WTC11 (cell line): ENCODE results near the gene DLGAP5.

Experiments used
- CTCF ChIP-seq: fragments of 200-600 bp; IDR thresholded peaks from 2 replicates; pipeline ENCODE4 v1.8.0; 2022; ENCODE audit warnings: antibody characterized with exemption
- IRF2 ChIP-seq: sonication (generic); formaldehyde crosslinking; IDR thresholded peaks from 2 replicates; pipeline ENCODE4 v1.8.0; 2022; ENCODE audit warnings: low read depth, missing genetic modification reagents, borderline replicate concordance
- MAX ChIP-seq: sonication (generic); formaldehyde crosslinking; IDR thresholded peaks from 2 replicates; pipeline ENCODE4 v1.8.0; 2022; ENCODE audit warnings: mild to moderate bottlenecking, missing genetic modification reagents
- TF ChIP-seq, protein P1 (sequence below): fragments of 250-450 bp; sonication (Bioruptor Pico); IDR thresholded peaks from 2 replicates; pipeline ENCODE4 v1.8.0; 2021; ENCODE audit warnings: mild to moderate bottlenecking
- TF ChIP-seq, protein P2 (sequence below): sonication (generic); formaldehyde crosslinking; conservative IDR thresholded peaks from 2 replicates; pipeline ENCODE4 v1.8.1; 2022; ENCODE audit warnings: mild to moderate bottlenecking, missing genetic modification reagents

DNA sequence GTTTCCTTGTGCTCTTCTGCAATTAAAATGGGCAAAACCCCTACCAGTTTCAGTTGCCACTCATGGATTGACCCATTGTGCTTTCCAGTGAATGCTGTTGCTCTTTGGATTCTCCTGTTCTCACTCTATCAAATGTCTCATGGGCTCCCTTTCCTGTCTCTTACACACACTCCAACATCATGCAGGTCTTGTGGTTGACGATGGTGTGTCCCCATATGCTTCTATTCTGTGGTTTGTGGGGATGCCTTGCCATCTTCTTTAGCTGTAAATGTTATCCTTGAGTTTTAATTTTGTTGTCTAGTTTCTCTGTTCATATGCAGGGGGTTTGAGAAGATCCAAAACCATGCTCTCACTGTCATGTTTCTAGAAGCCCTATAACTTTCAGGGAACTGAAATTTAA lies 47.9 kb upstream of the DLGAP5 start:
- TF ChIP-seq CTCF (no peak), IRF2 (CRISPR knock-in tag) (no peak), MAX (CRISPR knock-in tag) (no peak)
- TF ChIP-seq, protein P1, sequence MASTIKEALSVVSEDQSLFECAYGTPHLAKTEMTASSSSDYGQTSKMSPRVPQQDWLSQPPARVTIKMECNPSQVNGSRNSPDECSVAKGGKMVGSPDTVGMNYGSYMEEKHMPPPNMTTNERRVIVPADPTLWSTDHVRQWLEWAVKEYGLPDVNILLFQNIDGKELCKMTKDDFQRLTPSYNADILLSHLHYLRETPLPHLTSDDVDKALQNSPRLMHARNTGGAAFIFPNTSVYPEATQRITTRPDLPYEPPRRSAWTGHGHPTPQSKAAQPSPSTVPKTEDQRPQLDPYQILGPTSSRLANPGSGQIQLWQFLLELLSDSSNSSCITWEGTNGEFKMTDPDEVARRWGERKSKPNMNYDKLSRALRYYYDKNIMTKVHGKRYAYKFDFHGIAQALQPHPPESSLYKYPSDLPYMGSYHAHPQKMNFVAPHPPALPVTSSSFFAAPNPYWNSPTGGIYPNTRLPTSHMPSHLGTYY, result no peak
- TF ChIP-seq, protein P2, sequence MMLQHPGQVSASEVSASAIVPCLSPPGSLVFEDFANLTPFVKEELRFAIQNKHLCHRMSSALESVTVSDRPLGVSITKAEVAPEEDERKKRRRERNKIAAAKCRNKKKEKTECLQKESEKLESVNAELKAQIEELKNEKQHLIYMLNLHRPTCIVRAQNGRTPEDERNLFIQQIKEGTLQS (CRISPR knock-in tag), result no peak
